NCI-H524 (cell line): ENCODE measurements around the gene CARD16.

ENCODE experiments used
- DNase-seq, 2 experiments: peaks; one replicate each; lab custom pipeline; 2025; lab: John Stamatoyannopoulos, UW

Gene CARD16

GRCh38 chr11:104992781-104993180 lies 52.4 kb downstream of the CARD16 start:
- no peak for DNase-seq

GRCh38 chr11:104991994-104992393 lies 53.1 kb downstream of the CARD16 start:
- DNase-seq: no peak
